B cell (primary cell): ENCODE measurements around the gene TRABD2B.

ENCODE experiments used
- EZH2 ChIP-seq: IDR thresholded peaks from 2 replicates; pipeline ENCODE4 v1.6.1; 2012; ENCODE audit warnings: borderline replicate concordance, low read depth, mild to moderate bottlenecking, moderate library complexity, low read length; ENCODE audit not compliant: insufficient read depth, poor library complexity, severe bottlenecking
- TF ChIP-seq, protein P1 (sequence below): fragments of 200-600 bp; IDR thresholded peaks from one replicate; pipeline ENCODE4 v1.8.0; 2022; ENCODE audit warnings: antibody characterized with exemption, mild to moderate bottlenecking

GRCh38 chr1:47727697-47728085 is 269.5 kb downstream of the TRABD2B start:
- TF ChIP-seq, protein P1, sequence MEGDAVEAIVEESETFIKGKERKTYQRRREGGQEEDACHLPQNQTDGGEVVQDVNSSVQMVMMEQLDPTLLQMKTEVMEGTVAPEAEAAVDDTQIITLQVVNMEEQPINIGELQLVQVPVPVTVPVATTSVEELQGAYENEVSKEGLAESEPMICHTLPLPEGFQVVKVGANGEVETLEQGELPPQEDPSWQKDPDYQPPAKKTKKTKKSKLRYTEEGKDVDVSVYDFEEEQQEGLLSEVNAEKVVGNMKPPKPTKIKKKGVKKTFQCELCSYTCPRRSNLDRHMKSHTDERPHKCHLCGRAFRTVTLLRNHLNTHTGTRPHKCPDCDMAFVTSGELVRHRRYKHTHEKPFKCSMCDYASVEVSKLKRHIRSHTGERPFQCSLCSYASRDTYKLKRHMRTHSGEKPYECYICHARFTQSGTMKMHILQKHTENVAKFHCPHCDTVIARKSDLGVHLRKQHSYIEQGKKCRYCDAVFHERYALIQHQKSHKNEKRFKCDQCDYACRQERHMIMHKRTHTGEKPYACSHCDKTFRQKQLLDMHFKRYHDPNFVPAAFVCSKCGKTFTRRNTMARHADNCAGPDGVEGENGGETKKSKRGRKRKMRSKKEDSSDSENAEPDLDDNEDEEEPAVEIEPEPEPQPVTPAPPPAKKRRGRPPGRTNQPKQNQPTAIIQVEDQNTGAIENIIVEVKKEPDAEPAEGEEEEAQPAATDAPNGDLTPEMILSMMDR: no peak
- no peak for TF ChIP-seq EZH2
